GM19455 (cell line): ENCODE results near the gene PTPRT.

Experiments used
- ATAC-seq: cut with Tn5 transposase; IDR thresholded peaks from one replicate; pipeline ENCODE4 v1.9.1; 2021; ENCODE audit not compliant: unreplicated experiment

The PTPRT gene

GRCh38 chr20:42158272-42158671 is 1031.4 kb downstream of the PTPRT start:
- no peak for ATAC-seq

- ATAC-seq = no peak
Measured at GRCh38 chr20:42155586-42155985, 1034.1 kb downstream of the PTPRT start.

- ATAC-seq = no peak
Measured at GRCh38 chr20:42152575-42152974, 1037.1 kb downstream of the PTPRT start.

DNA sequence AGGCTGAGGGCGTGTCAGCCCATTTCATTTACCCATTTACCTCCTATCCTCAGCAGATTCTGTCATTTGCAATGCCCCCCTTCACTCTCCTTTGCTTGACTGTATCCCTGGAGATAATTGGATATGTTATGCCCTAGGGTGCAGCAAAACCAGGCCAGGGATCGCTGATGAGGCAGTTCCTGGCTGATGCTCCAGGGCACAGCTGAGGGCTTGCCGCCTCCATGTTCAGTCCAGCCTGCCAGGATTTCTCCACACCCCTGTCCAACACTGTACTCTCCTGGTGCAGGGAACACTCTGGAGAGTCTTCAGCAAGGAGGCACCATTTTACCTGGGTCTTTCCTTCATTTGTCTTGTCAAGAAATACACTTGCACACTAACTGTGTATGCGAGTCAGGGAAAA is 1039.5 kb downstream of the PTPRT start:
- ATAC-seq = no peak

DNA sequence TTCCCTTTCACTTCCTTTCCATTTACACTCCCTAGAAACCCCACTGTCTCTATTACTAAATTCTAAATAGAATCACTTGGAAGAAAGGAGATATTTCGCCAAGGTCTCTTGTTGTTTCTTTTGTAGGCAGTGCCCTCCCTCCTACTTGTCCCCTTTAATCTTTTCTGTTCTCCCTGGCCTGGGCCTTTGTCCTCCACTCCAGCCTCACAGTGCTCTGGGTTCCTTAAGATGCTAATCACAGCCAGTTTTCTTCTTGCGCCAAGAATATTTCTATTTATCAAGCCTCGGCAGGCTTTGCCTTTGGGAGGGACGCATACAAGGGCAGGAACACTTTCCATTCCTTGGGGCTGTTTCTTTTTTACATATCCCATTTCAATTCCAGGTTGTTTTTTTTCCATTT is 1051.0 kb downstream of the PTPRT start:
- no peak for ATAC-seq

- ATAC-seq = no peak
Measured at GRCh38 chr20:42134265-42135098, 1055.2 kb downstream of the PTPRT start.

DNA sequence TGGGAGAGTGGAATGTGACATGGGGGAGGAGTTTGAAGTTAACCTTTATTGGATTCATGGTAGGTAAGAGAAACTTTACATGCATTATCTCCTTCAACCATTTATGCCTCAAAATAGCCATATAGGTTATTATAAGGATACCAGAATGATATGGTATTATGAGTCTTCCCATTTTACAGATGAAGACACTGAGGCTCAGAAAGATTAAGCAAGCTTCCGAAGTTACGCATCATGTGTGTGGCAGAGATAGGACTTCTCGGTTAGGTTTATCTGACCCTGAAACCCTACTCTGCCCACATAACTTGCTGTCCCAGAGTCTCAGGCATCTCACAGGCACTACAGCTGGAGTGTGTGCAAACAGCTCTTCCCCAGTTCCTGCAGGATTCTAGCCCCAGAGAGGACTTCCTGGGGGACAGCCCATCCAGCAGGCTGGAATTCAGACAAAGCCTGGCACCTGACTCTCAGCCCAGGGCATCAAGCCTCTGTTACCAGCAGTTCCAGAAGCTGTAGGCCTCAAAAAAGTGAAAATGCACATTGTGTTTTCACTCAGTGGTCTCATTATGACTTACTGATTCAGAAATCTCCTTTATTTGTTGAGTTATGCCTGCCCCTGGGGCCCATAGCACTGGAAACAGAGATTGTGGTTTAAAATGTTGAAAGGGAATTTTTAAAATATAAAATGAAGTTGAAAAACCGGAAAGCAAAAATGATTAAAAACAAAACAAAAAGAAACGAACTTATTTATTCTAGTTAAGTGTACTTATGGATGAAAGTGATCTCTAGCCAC is 1058.7 kb downstream of the PTPRT start:
- no peak for ATAC-seq

GRCh38 chr20:42125426-42125825 is 1064.3 kb downstream of the PTPRT start:
- ATAC-seq = no peak

- ATAC-seq = no peak
Measured at GRCh38 chr20:42123981-42124473, 1065.7 kb downstream of the PTPRT start.

GRCh38 chr20:42118409-42119125 is 1071.1 kb downstream of the PTPRT start:
- ATAC-seq = no peak

DNA sequence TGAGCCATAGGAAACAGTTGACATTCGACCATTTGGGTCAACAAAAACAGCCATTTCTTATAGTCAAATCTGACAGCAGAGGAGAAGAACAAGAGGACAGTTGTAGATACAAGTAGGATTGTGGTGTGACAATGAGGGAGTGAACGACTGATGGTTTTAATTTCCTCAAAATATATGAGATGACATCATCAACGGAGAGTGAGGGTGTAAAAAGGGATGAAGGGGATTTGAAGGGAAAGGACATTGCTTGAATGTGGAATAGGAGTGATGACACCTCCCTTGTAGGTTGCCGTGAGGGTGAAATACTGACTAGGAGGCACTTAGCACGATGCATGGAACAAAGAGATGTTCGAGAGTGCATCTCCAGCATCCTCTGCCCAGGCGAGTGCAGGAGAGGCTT is 1071.7 kb downstream of the PTPRT start:
- ATAC-seq = no peak

DNA sequence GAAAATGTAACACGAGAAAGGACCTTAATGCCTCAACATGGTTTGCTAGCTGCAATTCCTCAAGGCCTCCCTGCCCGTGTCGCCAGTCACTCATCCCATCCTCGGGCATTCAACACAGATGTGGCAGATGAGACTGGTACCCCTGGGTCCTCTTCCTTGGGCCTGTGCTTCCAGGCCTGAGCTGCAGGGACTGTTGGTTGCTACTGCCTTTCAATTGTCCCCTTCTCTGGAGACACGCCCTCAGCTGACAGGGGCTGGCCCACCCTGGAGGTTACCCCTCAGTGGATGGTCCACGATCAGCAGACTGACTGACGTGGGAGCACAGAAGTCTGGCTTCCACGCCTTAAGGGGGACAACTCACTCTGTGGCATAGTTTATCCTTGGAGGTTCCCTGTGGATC is 1076.5 kb downstream of the PTPRT start:
- ATAC-seq = no peak

DNA sequence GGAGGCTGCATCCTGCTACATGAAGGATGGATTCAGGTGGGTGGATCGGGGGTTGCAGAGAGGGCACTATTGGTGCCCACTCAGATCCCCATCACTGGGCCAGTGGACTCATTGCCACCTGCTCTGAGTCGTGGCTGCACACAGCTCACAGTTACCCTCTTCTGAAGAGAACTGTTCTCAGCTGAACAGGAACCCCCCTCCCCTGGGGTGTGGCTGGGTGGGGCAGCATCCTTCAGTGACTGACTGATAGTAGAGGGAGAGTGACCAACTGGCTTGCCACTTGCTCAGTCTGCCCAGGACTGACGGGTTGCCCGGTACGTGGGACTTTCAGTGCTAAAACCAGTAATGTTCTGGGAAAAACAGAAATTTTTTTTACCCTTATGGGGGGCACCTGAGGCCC is 1077.5 kb downstream of the PTPRT start:
- ATAC-seq = no peak

GRCh38 chr20:42111349-42111748 is 1078.4 kb downstream of the PTPRT start:
- no peak for ATAC-seq

DNA sequence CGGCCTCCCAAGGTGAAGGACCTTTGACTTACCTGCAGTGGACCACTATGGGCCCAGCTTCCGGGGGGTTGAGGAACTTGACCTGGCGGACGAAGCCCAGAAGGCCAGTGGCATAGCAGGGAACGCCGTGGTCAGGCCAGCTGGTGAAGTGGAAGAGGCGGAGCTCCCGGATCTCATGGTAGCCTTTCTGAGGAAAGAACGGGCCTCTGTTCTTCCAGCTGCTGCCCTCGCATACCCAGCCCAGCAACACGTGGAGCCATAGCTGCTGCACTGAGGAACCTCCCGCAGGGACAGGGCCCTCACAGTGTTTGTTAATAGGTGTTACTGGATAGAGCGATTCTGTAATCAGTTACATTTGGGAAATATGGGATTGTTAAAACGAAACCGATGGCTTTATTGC is 1079.4 kb downstream of the PTPRT start:
- no peak for ATAC-seq

DNA sequence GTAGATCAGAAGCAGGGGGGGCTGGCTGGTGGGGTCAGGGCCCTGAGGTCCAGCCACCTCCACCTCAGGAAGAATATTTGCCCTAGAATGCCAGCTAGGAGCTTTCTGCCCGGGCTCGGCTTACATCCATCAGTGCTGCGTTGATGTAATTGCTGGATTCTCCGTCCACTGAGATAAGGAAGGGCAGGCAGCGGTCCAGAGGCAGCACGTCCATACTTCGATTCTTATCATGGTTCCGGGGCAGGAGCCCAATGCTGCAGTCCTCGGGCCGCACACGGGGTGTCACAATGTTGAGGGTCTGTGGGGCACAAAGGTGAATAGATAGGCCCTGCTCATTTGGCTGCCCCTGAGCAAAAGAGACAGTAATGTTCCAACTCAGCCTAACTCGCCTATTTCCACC is 1087.7 kb downstream of the PTPRT start:
- no peak for ATAC-seq

DNA sequence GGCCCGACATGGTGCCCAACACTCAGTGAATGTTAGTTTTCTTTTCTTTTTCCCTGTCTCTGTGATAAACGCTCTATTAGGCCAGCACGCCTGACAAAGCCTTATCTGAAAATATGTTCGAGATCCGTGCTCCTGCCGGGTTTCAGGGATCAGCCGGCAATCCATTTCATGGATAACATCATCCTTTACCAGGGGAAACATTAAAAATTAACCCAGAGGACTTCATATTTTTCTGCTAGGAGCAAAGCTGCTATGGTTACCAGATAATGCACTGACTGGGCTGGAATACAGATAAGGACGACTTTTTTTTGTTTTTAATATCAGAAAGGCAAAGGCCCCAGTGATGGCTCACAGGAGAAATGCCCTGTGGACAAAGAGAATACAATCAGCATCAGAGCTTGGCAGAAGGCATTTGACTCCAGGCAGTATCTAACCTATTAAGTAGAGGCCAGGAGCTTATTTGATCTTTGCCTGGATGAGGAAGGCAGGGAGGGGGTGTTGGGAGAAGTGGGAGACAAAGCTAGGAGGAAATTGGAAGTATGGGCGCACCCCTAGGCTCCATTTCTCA is 1089.5 kb downstream of the PTPRT start:
- ATAC-seq = no peak

GRCh38 chr20:42099101-42099500 is 1090.6 kb downstream of the PTPRT start:
- no peak for ATAC-seq

DNA sequence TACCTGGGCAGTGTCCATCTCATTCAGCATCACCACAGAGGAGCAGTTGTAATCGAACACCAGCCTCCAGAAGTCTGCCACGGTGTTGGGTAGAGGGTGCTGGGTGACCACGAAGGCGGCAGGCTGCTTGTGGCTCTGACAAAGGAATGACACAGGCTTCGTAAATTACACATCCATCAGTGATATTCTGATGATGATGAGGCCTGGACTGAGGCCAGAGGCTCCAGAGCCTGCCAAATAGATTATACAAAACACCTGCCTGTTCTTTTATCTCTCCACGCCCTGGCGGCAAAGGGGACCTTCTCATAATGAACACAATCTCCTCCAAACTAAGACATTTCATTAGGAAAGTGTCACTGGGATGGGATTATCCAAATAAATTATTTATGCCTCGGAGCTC is 1091.3 kb downstream of the PTPRT start:
- ATAC-seq = no peak

DNA sequence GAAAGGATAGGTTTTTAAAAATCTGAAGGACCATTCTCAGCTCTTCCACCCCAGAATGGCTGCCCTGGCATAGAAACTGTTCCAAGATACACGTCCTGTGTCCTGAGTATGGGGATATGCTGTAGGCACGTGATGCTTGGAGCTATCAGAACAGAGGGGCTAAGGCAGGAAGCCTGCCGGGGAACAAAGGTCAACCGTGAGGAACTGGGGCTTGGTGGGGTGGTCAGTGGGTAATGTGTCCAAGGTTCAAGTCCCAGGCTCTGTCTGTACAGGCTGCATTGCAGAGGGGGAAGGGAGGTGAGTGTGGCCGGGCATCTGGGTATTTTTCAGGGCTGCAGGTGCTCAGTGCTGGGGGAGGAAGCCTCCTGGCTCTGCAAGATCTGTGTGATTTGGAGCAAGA is 1092.0 kb downstream of the PTPRT start:
- no peak for ATAC-seq

DNA sequence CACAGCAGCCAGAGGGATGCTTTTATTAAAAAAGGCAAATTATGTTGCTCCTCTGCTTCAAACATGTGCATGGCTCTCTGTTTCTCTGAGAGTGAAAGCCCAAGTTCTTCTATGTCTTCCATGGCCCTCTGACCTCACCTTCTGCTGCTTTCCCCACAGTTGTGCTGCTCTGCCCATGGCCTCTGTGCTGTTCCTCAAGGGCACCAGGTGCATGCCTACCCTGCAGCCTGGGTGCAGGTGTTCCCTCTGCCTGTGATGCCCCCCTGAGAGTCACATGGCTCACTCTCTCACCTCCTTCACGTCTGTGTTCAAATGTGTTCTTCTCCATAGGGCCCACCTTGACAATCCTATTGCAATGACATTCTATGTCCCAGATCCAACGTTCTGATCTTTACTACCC is 1094.5 kb downstream of the PTPRT start:
- ATAC-seq = no peak
